ENCODE results near the gene EVA1C. TPM values are rescaled to one million over a fixed set of nuclear protein-coding genes. Genes with fewer than 3 reads are reported as not detected.

Gene EVA1C
- total RNA-seq, 1 experiment from 2014 or later, result 0.98 TPM

- Histone ChIP-seq H4K5ac (ENCODE audit: insufficient read length, low read depth, low read length) (no peak overlapping the region), H3K14ac (ENCODE audit: insufficient read depth, low read length) (no peak overlapping the region), H3T11ph (ENCODE audit: low read length) (no peak overlapping the region), H2BK120ac (ENCODE audit: low read depth, low read length, poor library complexity, severe bottlenecking) (no peak overlapping the region), H3K56ac (ENCODE audit: insufficient read length, low read depth, low read length) (no peak overlapping the region), H2BK12ac (ENCODE audit: insufficient read length, low read depth, low read length) (no peak overlapping the region), H3K18ac (ENCODE audit: insufficient read length, low read depth, low read length) (no peak overlapping the region), H3K23me2 (ENCODE audit: insufficient read length, low read depth, low read length, poor library complexity, severe bottlenecking) (no peaks in the 10 kb centered on the region), H4K20me1 (ENCODE audit: control insufficient read depth, insufficient read depth, insufficient read length) (no peaks in the 10 kb centered on the region), H3K4ac (ENCODE audit: low read depth, low read length) (no peak overlapping the region), H2AK5ac (ENCODE audit: insufficient read length, low read length) (no peak overlapping the region), H3K79me2 (ENCODE audit: insufficient read depth, low read length) (no peaks in the 10 kb centered on the region), H3K23ac (ENCODE audit: insufficient read length, low read depth, low read length) (no peak overlapping the region), H3K9ac (ENCODE audit: extremely low read depth, insufficient read length, low read length) (no peak overlapping the region), H2BK5ac (ENCODE audit: insufficient read length, low read length) (no peak overlapping the region), H2BK15ac (ENCODE audit: low read depth, low read length) (no peak overlapping the region), H2AFZ (ENCODE audit: low read length) (no peak overlapping the region), H3K27me3 (ENCODE audit: insufficient read depth, low read length) (no peaks in the 10 kb centered on the region), H4K8ac (replicated peaks; ENCODE audit: insufficient read length, low read depth, low read length) (no peak overlapping the region), H3K79me1 (ENCODE audit: insufficient read depth, low read depth, low read length, poor library complexity, severe bottlenecking) (no peaks in the 10 kb centered on the region), H2BK20ac (ENCODE audit: low read depth, low read length, poor library complexity, severe bottlenecking) (no peak overlapping the region), H3K27ac (ENCODE audit: insufficient read length, low read depth, low read length) (no peak overlapping the region), H3K9me3 (ENCODE audit: control insufficient read depth, low read depth, low read length) (no peaks in the 10 kb centered on the region), H3K4me1 (ENCODE audit: insufficient read depth, low read length) (peaks cover 6% of the 10 kb centered on the region; the same call in 1 of the 2 replicates), H4K91ac (ENCODE audit: insufficient read length, low read depth, low read length) (no peak overlapping the region), H3K4me2 (ENCODE audit: insufficient read depth, insufficient read length, low read length) (no peak overlapping the region)
- Mint-ChIP-seq H3K27ac (no peak overlapping the region), H3K36me3 (ENCODE audit: insufficient read depth in 1 of 3, low read depth in 3 of 3) (peaks cover 6 to 11% (median 7%) of the 10 kb centered on the region in 3 experiments), H3K4me1 (peaks cover 8 to 11% of the 10 kb centered on the region in 2 experiments), H3K4me3 (no peak overlapping the region), H3K27me3 (ENCODE audit: low read depth) (peaks cover 4% of the 10 kb centered on the region), H3K9me3 (peaks cover 12 to 13% of the 10 kb centered on the region in 2 experiments)
- TF ChIP-seq, protein P1, sequence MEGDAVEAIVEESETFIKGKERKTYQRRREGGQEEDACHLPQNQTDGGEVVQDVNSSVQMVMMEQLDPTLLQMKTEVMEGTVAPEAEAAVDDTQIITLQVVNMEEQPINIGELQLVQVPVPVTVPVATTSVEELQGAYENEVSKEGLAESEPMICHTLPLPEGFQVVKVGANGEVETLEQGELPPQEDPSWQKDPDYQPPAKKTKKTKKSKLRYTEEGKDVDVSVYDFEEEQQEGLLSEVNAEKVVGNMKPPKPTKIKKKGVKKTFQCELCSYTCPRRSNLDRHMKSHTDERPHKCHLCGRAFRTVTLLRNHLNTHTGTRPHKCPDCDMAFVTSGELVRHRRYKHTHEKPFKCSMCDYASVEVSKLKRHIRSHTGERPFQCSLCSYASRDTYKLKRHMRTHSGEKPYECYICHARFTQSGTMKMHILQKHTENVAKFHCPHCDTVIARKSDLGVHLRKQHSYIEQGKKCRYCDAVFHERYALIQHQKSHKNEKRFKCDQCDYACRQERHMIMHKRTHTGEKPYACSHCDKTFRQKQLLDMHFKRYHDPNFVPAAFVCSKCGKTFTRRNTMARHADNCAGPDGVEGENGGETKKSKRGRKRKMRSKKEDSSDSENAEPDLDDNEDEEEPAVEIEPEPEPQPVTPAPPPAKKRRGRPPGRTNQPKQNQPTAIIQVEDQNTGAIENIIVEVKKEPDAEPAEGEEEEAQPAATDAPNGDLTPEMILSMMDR (conservative IDR thresholded peaks at IDR 0.05), result no peak
- no CpG with 5 or more reads among the region's 9 CpGs for WGBS (ENCODE audit: extremely low coverage, insufficient read length, low lambda C conversion rate)
- no peak for DNase-seq
Measured at GRCh38 chr21:32423320-32424190, 11.0 kb downstream of the EVA1C start.
